ENCODE measurements around the gene ZSCAN16. TPM values are rescaled to one million over a fixed set of nuclear protein-coding genes. Genes with fewer than 3 reads are reported as not detected.

The ZSCAN16 gene
- total and polyA plus RNA-seq, 2 of the 13 experiments (the other 11 are each of a cell fraction or from before 2014, with no cell fraction given) = 5.7 to 12.7 TPM

DNA sequence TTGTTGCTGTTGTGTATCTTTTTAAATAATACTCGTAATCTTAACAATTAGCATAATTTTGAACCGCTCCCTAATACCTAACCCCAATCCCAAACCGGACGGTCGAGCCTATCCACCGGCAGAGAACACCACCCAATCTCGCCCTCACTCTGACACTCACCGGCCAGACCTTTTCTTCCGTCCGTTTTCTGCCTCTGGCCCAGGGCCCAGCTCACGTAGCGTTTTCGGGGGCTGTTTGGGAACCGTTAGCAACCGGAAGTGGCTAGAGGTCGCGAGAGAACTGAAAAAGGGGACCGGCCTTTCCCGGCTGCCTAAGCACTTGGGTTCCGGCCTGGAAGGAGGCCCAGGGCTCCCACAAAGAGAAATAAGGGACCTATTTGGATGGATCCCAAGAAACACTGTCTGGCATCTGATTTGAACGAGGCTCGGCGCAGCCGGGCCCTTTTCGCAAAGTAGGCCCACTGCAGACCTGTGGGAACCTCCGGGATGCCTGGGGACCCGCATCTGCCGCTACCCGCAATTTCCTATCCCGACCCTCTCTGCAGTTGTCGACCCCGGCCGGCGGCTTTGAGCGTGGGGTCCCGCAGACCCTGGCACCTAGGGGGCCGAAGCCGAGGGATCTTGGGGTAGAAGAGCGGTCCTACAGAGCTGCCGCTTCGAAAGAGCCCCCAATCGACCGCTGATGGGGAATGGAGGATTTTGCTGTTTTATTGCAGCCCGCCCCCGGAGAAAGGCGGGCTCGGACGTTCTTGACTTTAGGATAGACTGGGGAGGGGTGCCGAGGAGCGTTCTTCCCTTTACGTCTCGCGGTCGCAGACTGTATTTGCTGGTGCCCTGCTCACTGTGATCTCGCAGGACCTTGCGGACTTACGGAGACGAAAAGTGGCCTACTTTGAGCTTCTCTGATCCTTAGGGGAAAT, 12.4 kb downstream of the ZSCAN16 start (continued):
- TF ChIP-seq, protein P1, sequence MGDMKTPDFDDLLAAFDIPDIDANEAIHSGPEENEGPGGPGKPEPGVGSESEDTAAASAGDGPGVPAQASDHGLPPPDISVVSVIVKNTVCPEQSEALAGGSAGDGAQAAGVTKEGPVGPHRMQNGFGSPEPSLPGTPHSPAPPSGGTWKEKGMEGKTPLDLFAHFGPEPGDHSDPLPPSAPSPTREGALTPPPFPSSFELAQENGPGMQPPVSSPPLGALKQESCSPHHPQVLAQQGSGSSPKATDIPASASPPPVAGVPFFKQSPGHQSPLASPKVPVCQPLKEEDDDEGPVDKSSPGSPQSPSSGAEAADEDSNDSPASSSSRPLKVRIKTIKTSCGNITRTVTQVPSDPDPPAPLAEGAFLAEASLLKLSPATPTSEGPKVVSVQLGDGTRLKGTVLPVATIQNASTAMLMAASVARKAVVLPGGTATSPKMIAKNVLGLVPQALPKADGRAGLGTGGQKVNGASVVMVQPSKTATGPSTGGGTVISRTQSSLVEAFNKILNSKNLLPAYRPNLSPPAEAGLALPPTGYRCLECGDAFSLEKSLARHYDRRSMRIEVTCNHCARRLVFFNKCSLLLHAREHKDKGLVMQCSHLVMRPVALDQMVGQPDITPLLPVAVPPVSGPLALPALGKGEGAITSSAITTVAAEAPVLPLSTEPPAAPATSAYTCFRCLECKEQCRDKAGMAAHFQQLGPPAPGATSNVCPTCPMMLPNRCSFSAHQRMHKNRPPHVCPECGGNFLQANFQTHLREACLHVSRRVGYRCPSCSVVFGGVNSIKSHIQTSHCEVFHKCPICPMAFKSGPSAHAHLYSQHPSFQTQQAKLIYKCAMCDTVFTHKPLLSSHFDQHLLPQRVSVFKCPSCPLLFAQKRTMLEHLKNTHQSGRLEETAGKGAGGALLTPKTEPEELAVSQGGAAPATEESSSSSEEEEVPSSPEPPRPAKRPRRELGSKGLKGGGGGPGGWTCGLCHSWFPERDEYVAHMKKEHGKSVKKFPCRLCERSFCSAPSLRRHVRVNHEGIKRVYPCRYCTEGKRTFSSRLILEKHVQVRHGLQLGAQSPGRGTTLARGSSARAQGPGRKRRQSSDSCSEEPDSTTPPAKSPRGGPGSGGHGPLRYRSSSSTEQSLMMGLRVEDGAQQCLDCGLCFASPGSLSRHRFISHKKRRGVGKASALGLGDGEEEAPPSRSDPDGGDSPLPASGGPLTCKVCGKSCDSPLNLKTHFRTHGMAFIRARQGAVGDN (CRISPR knock-in tag; IDR thresholded peaks at IDR 0.05) = peak; percentile 91
- TF ChIP-seq ZSCAN12 (CRISPR knock-in tag; IDR thresholded peaks at IDR 0.05) (peak; percentile 45; the same call in 1 of the 2 replicates), CCAR2 (optimal IDR thresholded peaks at IDR 0.05; ENCODE audit: low read depth, low read length) (peak; percentile 98), ZBTB7A (CRISPR knock-in tag; IDR thresholded peaks at IDR 0.05) (peak; percentile 54; the same call in 1 of the 2 replicates), HMGA1 (CRISPR knock-in tag; conservative IDR thresholded peaks at IDR 0.05) (no peak), ZNF34 (CRISPR knock-in tag; IDR thresholded peaks at IDR 0.05; ENCODE audit: borderline replicate concordance) (no peak), RFX1 (IDR thresholded peaks at IDR 0.05) (no peak), ZNF761 (CRISPR knock-in tag; conservative IDR thresholded peaks at IDR 0.05) (peak; percentile 67), KLF9 (CRISPR knock-in tag; IDR thresholded peaks at IDR 0.05; ENCODE audit: low read depth) (0 out of 2 replicates have a peak, but pooled peaks have one; percentile 29), ARID2 (CRISPR knock-in tag; IDR thresholded peaks at IDR 0.05; ENCODE audit: borderline replicate concordance) (no peak), ETV5 (CRISPR knock-in tag; IDR thresholded peaks at IDR 0.05; ENCODE audit: borderline replicate concordance) (peak; percentile 81), ZNF143 (CRISPR knock-in tag; IDR thresholded peaks at IDR 0.05) (peak; percentile 75), KDM2A (CRISPR knock-in tag; IDR thresholded peaks at IDR 0.05; ENCODE audit: borderline replicate concordance, low read depth) (peak; percentile 97), POLR2AphosphoS2 (IDR thresholded peaks at IDR 0.05; ENCODE audit: low read depth, low read length) (no peak), LCORL (IDR thresholded peaks at IDR 0.05) (peak; percentile 46; the same call in 1 of the 2 replicates), LCORL (CRISPR knock-in tag; IDR thresholded peaks at IDR 0.05) (peak; percentile 96), GZF1 (CRISPR knock-in tag; IDR thresholded peaks at IDR 0.05) (peak; percentile 83; the same call in 1 of the 2 replicates), GFI1 (CRISPR knock-in tag; IDR thresholded peaks at IDR 0.05; ENCODE audit: borderline replicate concordance) (peak; percentile 79; the same call in 1 of the 2 replicates)
- TF ChIP-seq, protein P2, sequence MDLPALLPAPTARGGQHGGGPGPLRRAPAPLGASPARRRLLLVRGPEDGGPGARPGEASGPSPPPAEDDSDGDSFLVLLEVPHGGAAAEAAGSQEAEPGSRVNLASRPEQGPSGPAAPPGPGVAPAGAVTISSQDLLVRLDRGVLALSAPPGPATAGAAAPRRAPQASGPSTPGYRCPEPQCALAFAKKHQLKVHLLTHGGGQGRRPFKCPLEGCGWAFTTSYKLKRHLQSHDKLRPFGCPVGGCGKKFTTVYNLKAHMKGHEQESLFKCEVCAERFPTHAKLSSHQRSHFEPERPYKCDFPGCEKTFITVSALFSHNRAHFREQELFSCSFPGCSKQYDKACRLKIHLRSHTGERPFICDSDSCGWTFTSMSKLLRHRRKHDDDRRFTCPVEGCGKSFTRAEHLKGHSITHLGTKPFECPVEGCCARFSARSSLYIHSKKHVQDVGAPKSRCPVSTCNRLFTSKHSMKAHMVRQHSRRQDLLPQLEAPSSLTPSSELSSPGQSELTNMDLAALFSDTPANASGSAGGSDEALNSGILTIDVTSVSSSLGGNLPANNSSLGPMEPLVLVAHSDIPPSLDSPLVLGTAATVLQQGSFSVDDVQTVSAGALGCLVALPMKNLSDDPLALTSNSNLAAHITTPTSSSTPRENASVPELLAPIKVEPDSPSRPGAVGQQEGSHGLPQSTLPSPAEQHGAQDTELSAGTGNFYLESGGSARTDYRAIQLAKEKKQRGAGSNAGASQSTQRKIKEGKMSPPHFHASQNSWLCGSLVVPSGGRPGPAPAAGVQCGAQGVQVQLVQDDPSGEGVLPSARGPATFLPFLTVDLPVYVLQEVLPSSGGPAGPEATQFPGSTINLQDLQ (CRISPR knock-in tag; IDR thresholded peaks at IDR 0.05) = peak; percentile 87
- TF ChIP-seq, protein P3, sequence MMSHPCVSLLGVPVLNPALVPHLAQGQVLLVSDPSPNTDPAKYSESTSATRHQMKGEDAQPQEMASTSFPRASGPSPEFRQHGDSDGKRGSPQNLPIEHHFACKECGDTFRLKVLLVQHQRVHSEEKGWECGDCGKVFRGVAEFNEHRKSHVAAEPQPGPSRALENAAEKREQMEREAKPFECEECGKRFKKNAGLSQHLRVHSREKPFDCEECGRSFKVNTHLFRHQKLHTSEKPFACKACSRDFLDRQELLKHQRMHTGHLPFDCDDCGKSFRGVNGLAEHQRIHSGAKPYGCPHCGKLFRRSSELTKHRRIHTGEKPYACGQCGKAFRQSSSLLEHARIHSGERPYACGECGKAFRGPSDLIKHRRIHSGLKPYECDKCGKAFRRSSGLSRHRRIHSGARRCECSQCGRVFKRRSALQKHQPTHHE (CRISPR knock-in tag; IDR thresholded peaks at IDR 0.05; ENCODE audit: borderline replicate concordance) = peak; percentile 88; the same call in 1 of the 2 replicates
